ENCODE data around the gene G6PC3.
"Not testable (repeated sequence)": the region's sequence is repeated elsewhere in the genome, so short reads cannot be mapped to it uniquely, and the experiment has no call there.

The G6PC3 gene

GRCh38 chr17:44070455-44071197, at the start of gene G6PC3:
Gene G6PC3 (plus strand): TSS chr17:44070735. CDS start chr17:44070966, 231 bp downstream.
- peak; percentile 96 for DNase-seq (ENCODE audit: low spot score)

- DNase-seq (ENCODE audit: low spot score) = not testable (repeated sequence)
Observed at GRCh38 chr17:44021227-44021626, 49.3 kb upstream of the G6PC3 start.

- DNase-seq (ENCODE audit: low spot score) = no peak
Observed at GRCh38 chr17:44022246-44022645, 48.3 kb upstream of the G6PC3 start.

- DNase-seq (ENCODE audit: low spot score) = no peak
Observed at GRCh38 chr17:44023545-44024270, 46.8 kb upstream of the G6PC3 start.

- DNase-seq (ENCODE audit: low spot score) = no peak
Observed at GRCh38 chr17:44024271-44024663, 46.3 kb upstream of the G6PC3 start.

GRCh38 chr17:44024853-44025252, 45.7 kb upstream of the G6PC3 start:
- no peak for DNase-seq (ENCODE audit: low spot score)

GRCh38 chr17:44029736-44030135, 40.8 kb upstream of the G6PC3 start:
- no peak for DNase-seq (ENCODE audit: low spot score)

GRCh38 chr17:44030482-44030881, 40.1 kb upstream of the G6PC3 start:
- DNase-seq (ENCODE audit: low spot score) = no peak

GRCh38 chr17:44033861-44034408, 36.6 kb upstream of the G6PC3 start:
- DNase-seq (ENCODE audit: low spot score) = no peak

GRCh38 chr17:44034688-44035087, 35.8 kb upstream of the G6PC3 start:
- not testable (repeated sequence) for DNase-seq (ENCODE audit: low spot score)

- DNase-seq (ENCODE audit: low spot score) = no peak
Observed at GRCh38 chr17:44037471-44037870, 33.1 kb upstream of the G6PC3 start.

GRCh38 chr17:44038604-44039011, 31.9 kb upstream of the G6PC3 start:
- no peak for DNase-seq (ENCODE audit: low spot score)

GRCh38 chr17:44039829-44040635, 30.5 kb upstream of the G6PC3 start:
- peak; percentile 22 for DNase-seq (ENCODE audit: low spot score)

- DNase-seq (ENCODE audit: low spot score) = peak; percentile 38
Observed at GRCh38 chr17:44043272-44043696, 27.3 kb upstream of the G6PC3 start.

GRCh38 chr17:44044071-44044470, 26.5 kb upstream of the G6PC3 start:
- peak; percentile 25 for DNase-seq (ENCODE audit: low spot score)

GRCh38 chr17:44045486-44045885, 25.0 kb upstream of the G6PC3 start:
- no peak for DNase-seq (ENCODE audit: low spot score)

GRCh38 chr17:44046893-44047292, 23.6 kb upstream of the G6PC3 start:
- DNase-seq (ENCODE audit: low spot score) = not testable (repeated sequence)

- DNase-seq (ENCODE audit: low spot score) = no peak
Observed at GRCh38 chr17:44049294-44050060, 21.1 kb upstream of the G6PC3 start.

GRCh38 chr17:44053125-44053872, 17.2 kb upstream of the G6PC3 start:
- DNase-seq (ENCODE audit: low spot score) = no peak

- no peak for DNase-seq (ENCODE audit: low spot score)
Observed at GRCh38 chr17:44059101-44059892, 11.2 kb upstream of the G6PC3 start.
